H1 (cell line): ENCODE results near the gene AGRN. TPM values are rescaled to one million over a fixed set of nuclear protein-coding genes. Genes with fewer than 3 reads are reported as not detected.

Experiments
- CTCF ChIA-PET: fragments of 300-600 bp; sonication (Branson Sonifier 250); formaldehyde crosslinking; loops from one replicate; lab custom pipeline; 2021; ENCODE audit not compliant: partially characterized antibody; lab: Charles Lee
- POLR2A ChIA-PET: fragments of 300-600 bp; sonication (Branson Sonifier 250); formaldehyde crosslinking; loops from one replicate; lab custom pipeline; 2021; ENCODE audit warnings: inconsistent platforms; ENCODE audit not compliant: partially characterized antibody; lab: Charles Lee
- DNase-seq, 2 experiments: peaks; one replicate each; pipeline versions ENCODE4 v3.0.0 to v3.0.0-alpha.2; 2010 to 2022; ENCODE audit warnings: low spot score in 2 of 2, low read depth in 1 of 2, mixed read lengths in 1 of 2
- FAIRE-seq: peaks from 2 replicates; lab custom pipeline; 2011; peaks lifted over from hg19 to GRCh38; lab: Jason Lieb, UNC
- H2AFZ ChIP-seq: 2 replicates; pipeline ENCODE4 v1.8.1; 2012; ENCODE audit warnings: low read length, inconsistent platforms
- H2AK5ac ChIP-seq: 2 replicates; pipeline ENCODE4 v1.6.1; 2013; ENCODE audit warnings: low read depth, low read length
- H2BK120ac ChIP-seq: replicated peaks from 2 replicates; pipeline ENCODE3; 2013; ENCODE audit warnings: low read depth, low read length, inconsistent platforms
- H2BK12ac ChIP-seq: 2 replicates; pipeline ENCODE4 v1.6.1; 2013; ENCODE audit warnings: low read depth, low read length
- H2BK15ac ChIP-seq: 2 replicates; pipeline ENCODE4 v1.6.1; 2013; ENCODE audit warnings: low read length
- H2BK20ac ChIP-seq: 2 replicates; pipeline ENCODE4 v1.6.1; 2013; ENCODE audit warnings: low read length
- H2BK5ac ChIP-seq: 2 replicates; pipeline ENCODE4 v1.6.1; 2013; ENCODE audit warnings: low read depth, low read length
- H3K14ac ChIP-seq: 2 replicates; pipeline ENCODE4 v1.6.1; 2013; ENCODE audit warnings: inconsistent platforms; ENCODE audit not compliant: insufficient read length
- H3K18ac ChIP-seq: 2 replicates; pipeline ENCODE4 v1.6.1; 2013; ENCODE audit warnings: low read length; ENCODE audit errors: extremely low read depth
- H3K23ac ChIP-seq: 2 replicates; pipeline ENCODE4 v1.6.1; 2013; ENCODE audit warnings: inconsistent platforms; ENCODE audit not compliant: insufficient read length
- H3K23me2 ChIP-seq: 2 replicates; pipeline ENCODE4 v1.6.1; 2013; ENCODE audit warnings: low read depth, low read length
- H3K27ac ChIP-seq: 2 replicates; pipeline ENCODE4 v1.6.1; 2011; ENCODE audit warnings: low read depth, low read length, inconsistent platforms
- H3K27me3 ChIP-seq, 4 experiments: replicated peaks in 1 of 4; 1 replicate in 1 of 4; 2 replicates in 3 of 4; pipeline versions ENCODE4 v1.6.1 to v1.8.1; 2011 to 2013; ENCODE audit warnings: low read length in 3 of 4, mild to moderate bottlenecking in 3 of 4, inconsistent platforms in 2 of 4, mixed read lengths in 2 of 4, moderate library complexity in 1 of 4; ENCODE audit not compliant: control insufficient read depth in 3 of 4, insufficient read depth in 3 of 4; ENCODE audit errors: extremely low read depth in 1 of 4
- H3K36me3 ChIP-seq, 4 experiments: 2 replicates each; pipeline versions ENCODE4 v1.6.1 to v1.8.1; 2011 to 2013; ENCODE audit warnings: mild to moderate bottlenecking in 4 of 4, low read length in 3 of 4, moderate library complexity in 2 of 4, control low read depth in 1 of 4, inconsistent platforms in 1 of 4; ENCODE audit not compliant: insufficient read depth in 4 of 4, control insufficient read depth in 2 of 4
- H3K4ac ChIP-seq: replicated peaks from 2 replicates; pipeline ENCODE3; 2013; ENCODE audit warnings: low read length, low read depth, mixed read lengths, inconsistent platforms; ENCODE audit not compliant: insufficient read length
- H3K4me1 ChIP-seq, 4 experiments: replicated peaks in 1 of 4; 1 replicate in 1 of 4; 2 replicates in 3 of 4; pipeline versions ENCODE4 v1.6.1 to v1.8.1; 2011 to 2013; ENCODE audit warnings: low read length in 3 of 4, inconsistent platforms in 2 of 4, mixed read lengths in 1 of 4; ENCODE audit not compliant: insufficient read depth in 4 of 4, control insufficient read depth in 3 of 4
- H3K4me2 ChIP-seq, 2 experiments: 2 replicates each; pipeline versions ENCODE4 v1.6.1 to v1.8.1; 2011 to 2013; ENCODE audit warnings: low read depth in 2 of 2, low read length in 2 of 2, control low read depth in 1 of 2, inconsistent platforms in 1 of 2, mild to moderate bottlenecking in 1 of 2; ENCODE audit not compliant: insufficient read depth in 1 of 2
- H3K4me3 ChIP-seq, 4 experiments: fragments of 200-600, 300-600 bp in 1 of 4; sonication (generic), shearing (Covaris generic), sonication (Bioruptor Twin) in 1 of 4; 2 replicates each; pipeline versions ENCODE4 v1.5.1 to v1.8.1; 2011 to 2016; ENCODE audit warnings: low read length in 4 of 4, low read depth in 3 of 4, control low read depth in 2 of 4, inconsistent platforms in 2 of 4, mild to moderate bottlenecking in 2 of 4, mixed read lengths in 1 of 4, moderate library complexity in 1 of 4; ENCODE audit not compliant: insufficient read depth in 2 of 4; ENCODE audit errors: extremely low read depth in 1 of 4
- H3K56ac ChIP-seq: replicated peaks from 2 replicates; pipeline ENCODE3; 2013; ENCODE audit warnings: low read depth, mild to moderate bottlenecking, mixed read lengths, low read length, inconsistent platforms; ENCODE audit not compliant: insufficient read length
- H3K79me1 ChIP-seq: 2 replicates; pipeline ENCODE4 v1.6.1; 2013; ENCODE audit warnings: low read depth, low read length, control low read depth
- H3K79me2 ChIP-seq, 2 experiments: 2 replicates each; pipeline versions ENCODE4 v1.6.1 to v1.8.1; 2012 to 2013; ENCODE audit warnings: low read length in 2 of 2, mild to moderate bottlenecking in 2 of 2, inconsistent platforms in 1 of 2; ENCODE audit not compliant: insufficient read depth in 2 of 2, control insufficient read depth in 1 of 2
- H3K9ac ChIP-seq, 4 experiments: replicated peaks in 1 of 4; 1 replicate in 1 of 4; 2 replicates in 3 of 4; pipeline versions ENCODE4 v1.6.1 to v1.8.1; 2011 to 2013; ENCODE audit warnings: low read depth in 3 of 4, low read length in 3 of 4, control low read depth in 2 of 4, mild to moderate bottlenecking in 2 of 4, moderate library complexity in 2 of 4, inconsistent platforms in 1 of 4; ENCODE audit errors: extremely low read depth in 1 of 4
- H3K9me3 ChIP-seq, 2 experiments: 2 replicates each; pipeline versions ENCODE4 v1.6.1 to v1.8.1; 2012 to 2013; ENCODE audit warnings: mild to moderate bottlenecking in 2 of 2, moderate library complexity in 2 of 2, control low read depth in 1 of 2, inconsistent platforms in 1 of 2, low read depth in 1 of 2, low read length in 1 of 2, mixed read lengths in 1 of 2; ENCODE audit not compliant: insufficient read depth in 2 of 2
- H4K20me1 ChIP-seq, 2 experiments: replicated peaks in 1 of 2; 2 replicates each; pipeline versions ENCODE3 to v1.8.1; 2011 to 2013; ENCODE audit warnings: inconsistent platforms in 2 of 2, low read length in 2 of 2, mild to moderate bottlenecking in 1 of 2; ENCODE audit not compliant: insufficient read depth in 2 of 2, control insufficient read depth in 1 of 2
- H4K5ac ChIP-seq: 2 replicates; pipeline ENCODE4 v1.6.1; 2013; ENCODE audit warnings: low read length, low read depth, mixed read lengths, inconsistent platforms; ENCODE audit not compliant: insufficient read length
- H4K8ac ChIP-seq: 2 replicates; pipeline ENCODE4 v1.8.0; 2013; ENCODE audit warnings: mild to moderate bottlenecking, moderate library complexity, low read length, inconsistent platforms; ENCODE audit not compliant: insufficient read depth; ENCODE audit errors: extremely low read depth
- H4K91ac ChIP-seq: replicated peaks from 2 replicates; pipeline ENCODE3; 2013; ENCODE audit warnings: low read length, mixed read lengths, inconsistent platforms; ENCODE audit not compliant: insufficient read length
- BACH1 ChIP-seq: IDR thresholded peaks from 2 replicates; pipeline ENCODE4 v1.6.1; 2012; ENCODE audit warnings: low read length, improper control_type of control experiment
- JUND ChIP-seq: IDR thresholded peaks from 2 replicates; pipeline ENCODE4 v1.6.1; 2011; ENCODE audit warnings: mild to moderate bottlenecking, improper control_type of control experiment, low read length
- NANOG ChIP-seq: IDR thresholded peaks from 2 replicates; pipeline ENCODE4 v1.6.1; 2011; ENCODE audit warnings: low read length, low read depth, mild to moderate bottlenecking, inconsistent platforms; ENCODE audit not compliant: insufficient read depth, poor library complexity, severe bottlenecking
- TEAD4 ChIP-seq: IDR thresholded peaks from 2 replicates; pipeline ENCODE4 v1.6.1; 2012; ENCODE audit warnings: low read depth, low read length, inconsistent platforms, mixed read lengths
- WGBS, 2 experiments: shearing (Covaris generic) in 1 of 2; methylation state at CpG; one replicate each; pipeline versions ENCODE4 v1.1.6 to v1.1.7; 2013 to 2015; ENCODE audit warnings: low lambda C conversion rate in 2 of 2, mixed read lengths in 2 of 2, inconsistent platforms in 1 of 2, low coverage in 1 of 2, missing lambda C conversion rate in 1 of 2; ENCODE audit not compliant: insufficient replicate concordance in 2 of 2, insufficient coverage in 1 of 2, insufficient read length in 1 of 2; ENCODE audit errors: extremely low coverage in 1 of 2, missing lambda C conversion rate in 1 of 2; 5-methylcytosine and 5-hydroxymethylcytosine counted together
- polyA plus RNA-seq, 7 experiments: library from polyadenylated mRNA; depleted of rRNA in 3 of 7; stranded (reverse) in 5 of 7; unstranded in 2 of 7; fragments of >200 nt in 5 of 7; fragments of 200-250 nt in 2 of 7; gene quantifications; 1 replicate in 5 of 7; 2 replicates in 1 of 7; 4 replicates in 1 of 7; pipeline versions ENCODE4 v1.2.1 to v1.2.3, GENCODE V29; 2011 to 2013; ENCODE audit warnings: missing spikeins in 2 of 7, mixed read lengths in 2 of 7
- total RNA-seq: library from RNA; stranded (reverse); fragmentation: NEBNext Ultra II Directional; extraction: Animal tissue kit (Norgen Biotek cat#: 25700); gene quantifications from 2 replicates; pipeline ENCODE4 v1.2.1, GENCODE V29; 2021
- TF ChIP-seq, protein P1 (sequence below): IDR thresholded peaks from 2 replicates; pipeline ENCODE4 v1.6.1; 2012; ENCODE audit warnings: inconsistent platforms

The AGRN gene
- total and polyA plus RNA-seq, 2 of the 8 experiments (the other 6 are each of a cell fraction or from before 2014, with no cell fraction given) = 52.3 to 155 TPM

DNA sequence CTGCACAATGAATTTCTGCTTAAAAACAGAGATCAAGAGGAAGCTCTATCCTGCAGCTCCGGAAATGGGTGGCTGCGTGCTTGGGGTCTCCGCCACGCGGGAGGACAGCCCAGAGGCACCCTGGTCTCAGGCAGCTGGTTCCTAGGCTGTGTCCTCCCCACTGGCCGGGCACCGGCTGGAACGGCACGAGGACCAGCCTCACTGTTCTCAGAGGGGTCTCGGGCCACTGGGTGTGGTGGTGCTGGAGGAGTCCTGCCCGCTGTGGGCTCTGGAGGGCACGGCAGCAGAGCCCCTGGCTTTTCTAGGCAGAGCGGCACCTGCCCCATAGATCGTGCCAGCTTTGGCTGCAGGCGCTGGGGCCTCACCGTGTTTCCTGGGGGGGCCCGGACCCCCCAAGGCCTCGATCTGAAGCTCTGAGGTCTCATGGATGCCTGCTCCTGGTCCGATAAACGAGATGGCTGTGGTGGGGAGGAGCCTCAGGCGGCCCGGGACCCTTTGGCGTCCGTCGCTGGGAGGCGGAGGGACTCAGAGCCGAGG is 62.4 kb downstream of the AGRN start:
- Histone ChIP-seq H3K14ac (no peak overlapping the region), H4K91ac (no peak overlapping the region), H2BK15ac (no peak overlapping the region), H3K4ac (no peak overlapping the region), H2BK12ac (no peak overlapping the region), H3K4me1 (peaks cover 0 to 8% (median 6%) of the 10 kb centered on the region in 4 experiments; a peak in 5 of 7 replicates), H4K8ac (no peak overlapping the region), H3K79me2 (no peaks in the 10 kb centered on the region), H2AFZ (no peak overlapping the region), H3K27ac (no peak overlapping the region), H3K9ac (no peak overlapping the region), H3K56ac (no peak overlapping the region), H3K9me3 (no peaks in the 10 kb centered on the region), H2AK5ac (no peak overlapping the region), H3K79me1 (no peaks in the 10 kb centered on the region), H2BK5ac (no peak overlapping the region), H4K5ac (no peak overlapping the region), H3K23ac (no peak overlapping the region), H4K20me1 (peaks cover 0 to 3% of the 10 kb centered on the region in 2 experiments), H3K4me2 (no peak overlapping the region), H3K18ac (no peak overlapping the region), H3K27me3 (peaks cover 0 to 5% (median 2%) of the 10 kb centered on the region in 4 experiments; a peak in 3 of 7 replicates), H2BK120ac (no peak overlapping the region), H2BK20ac (no peak overlapping the region), H3K23me2 (peaks cover 8% of the 10 kb centered on the region; the same call in 1 of the 2 replicates), H3K4me3 (no peak overlapping the region), H3K36me3 (no peaks in the 10 kb centered on the region)
- TF ChIP-seq, protein P1, sequence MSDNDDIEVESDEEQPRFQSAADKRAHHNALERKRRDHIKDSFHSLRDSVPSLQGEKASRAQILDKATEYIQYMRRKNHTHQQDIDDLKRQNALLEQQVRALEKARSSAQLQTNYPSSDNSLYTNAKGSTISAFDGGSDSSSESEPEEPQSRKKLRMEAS = no peak
- TF ChIP-seq BACH1 (no peak), JUND (no peak), NANOG (no peak), TEAD4 (no peak)
- DNase-seq = no peak
- WGBS, 2 experiments = 92% methylated on average over 27 of the region's 27 CpGs; no CpG with 5 or more reads in 1 of the 2 experiments
- FAIRE-seq = no peak
- CTCF ChIA-PET = interaction anchor here (1.0 to 1.4 kb wide), 2 partner anchors 98 to 210 kb away, joined by 3 to 4 read pairs; no protein-coding TSS in a partner anchor
- POLR2A ChIA-PET = interaction anchor here (0.8 to 1.4 kb wide), 3 partner anchors 49 to 140 kb away, joined by 3 to 4 read pairs (median 4); no protein-coding TSS in a partner anchor
